B cell (primary cell): ENCODE data around the gene UMAD1. TPM values are rescaled to one million over a fixed set of nuclear protein-coding genes. Genes with fewer than 3 reads are reported as not detected.
"Not testable (repeated sequence)": the region's sequence is repeated elsewhere in the genome, so short reads cannot be mapped to it uniquely, and the experiment has no call there.

ENCODE experiments used
- ATAC-seq: fragments of 200-7000 bp; cut with Tn5 transposase; one replicate; pipeline ENCODE4 v1.10.0; 2021; ENCODE audit warnings: low read depth, mild to moderate bottlenecking, moderate number of reproducible peaks, moderate library complexity
- CTCF ChIA-PET: fragments of 350-600 bp; sonication (Branson Sonifier 250); formaldehyde crosslinking; loops from one replicate; lab custom pipeline; 2021; ENCODE audit warnings: antibody characterized with exemption, inconsistent platforms; lab: Charles Lee
- POLR2A ChIA-PET: fragments of 350-600 bp; sonication (Branson Sonifier 250); formaldehyde crosslinking; loops from one replicate; lab custom pipeline; 2021; ENCODE audit warnings: antibody characterized with exemption; lab: Charles Lee
- DNase-seq: peaks from one replicate; pipeline ENCODE4 v3.0.0; 2013
- H2AFZ ChIP-seq: 2 replicates; pipeline ENCODE4 v1.6.1; 2012; ENCODE audit warnings: mild to moderate bottlenecking, low read depth, low read length; ENCODE audit not compliant: insufficient read depth, poor library complexity, severe bottlenecking
- H3K27ac ChIP-seq, 2 donors: 1 replicate in 1 of 2; 2 replicates in 1 of 2; pipeline ENCODE4 v1.5.1; 2012 to 2013; ENCODE audit warnings: low read length in 2 of 2, mild to moderate bottlenecking in 2 of 2, moderate library complexity in 1 of 2
- H3K27me3 ChIP-seq, 4 experiments: fragments of 200-600 bp in 1 of 4; sonication (generic) in 1 of 4; replicated peaks in 1 of 4; 1 replicate in 2 of 4; 2 replicates in 2 of 4; pipeline versions ENCODE4 v1.6.1 to v1.7.0; 2013 to 2016; ENCODE audit warnings: low read length in 3 of 4, mild to moderate bottlenecking in 2 of 4, mixed read lengths in 1 of 4, moderate library complexity in 1 of 4; ENCODE audit not compliant: insufficient read depth in 4 of 4, control insufficient read depth in 3 of 4; ENCODE audit errors: control extremely low read depth in 1 of 4
- H3K36me3 ChIP-seq, 2 experiments: replicated peaks in 1 of 2; 1 replicate in 1 of 2; 2 replicates in 1 of 2; pipeline versions ENCODE4 v1.6.1 to v1.7.1; 2013; ENCODE audit warnings: low read length in 1 of 2; ENCODE audit not compliant: insufficient read depth in 2 of 2, control insufficient read depth in 1 of 2; ENCODE audit errors: control extremely low read depth in 1 of 2, extremely low read depth in 1 of 2
- H3K4me1 ChIP-seq, 2 donors: fragments of 200-600 bp in 1 of 2; sonication (generic) in 1 of 2; 1 replicate in 1 of 2; 2 replicates in 1 of 2; pipeline versions ENCODE4 v1.5.1 to v1.6.1; 2013 to 2017; ENCODE audit warnings: low read length in 2 of 2; ENCODE audit not compliant: control insufficient read depth in 2 of 2, insufficient read depth in 2 of 2
- H3K4me2 ChIP-seq: replicated peaks from 2 replicates; pipeline ENCODE3; 2012; ENCODE audit warnings: mild to moderate bottlenecking, low read depth, low read length; ENCODE audit not compliant: poor library complexity, severe bottlenecking
- H3K4me3 ChIP-seq, 5 experiments: fragments of 200-600 bp in 1 of 5; sonication (generic) in 1 of 5; 1 replicate in 3 of 5; 2 replicates in 2 of 5; pipeline versions ENCODE4 v1.5.1 to v1.7.0; 2011 to 2016; ENCODE audit warnings: low read length in 4 of 5, mild to moderate bottlenecking in 4 of 5, low read depth in 2 of 5, control low read depth in 1 of 5, moderate library complexity in 1 of 5; ENCODE audit not compliant: insufficient read depth in 1 of 5; ENCODE audit errors: control extremely low read depth in 1 of 5, extremely low read depth in 1 of 5
- H3K79me2 ChIP-seq: fragments of 200-600 bp; sonication (generic); one replicate; pipeline ENCODE4 v1.6.0; 2016; ENCODE audit warnings: low read length; ENCODE audit not compliant: control insufficient read depth, insufficient read depth
- H3K9ac ChIP-seq: fragments of 200-600 bp; sonication (generic); 2 replicates; pipeline ENCODE4 v1.6.1; 2017; ENCODE audit warnings: mild to moderate bottlenecking, low read length, moderate library complexity
- H3K9me3 ChIP-seq, 3 donors: one replicate each; pipeline versions ENCODE4 v1.6.1 to v1.7.1; 2013; ENCODE audit warnings: low read length in 2 of 3; ENCODE audit not compliant: control insufficient read depth in 2 of 3, insufficient read depth in 1 of 3; ENCODE audit errors: control extremely low read depth in 1 of 3
- H4K20me1 ChIP-seq: 2 replicates; pipeline ENCODE4 v1.6.0; 2012; ENCODE audit warnings: mild to moderate bottlenecking, low read length; ENCODE audit not compliant: insufficient read depth, control insufficient read depth, poor library complexity, severe bottlenecking
- H3K27ac Mint-ChIP-seq: one replicate; pipeline ENCODE4 v1.8.0; 2021; ENCODE audit warnings: mixed read lengths
- H3K27me3 Mint-ChIP-seq: one replicate; pipeline ENCODE4 v1.8.0; 2021; ENCODE audit warnings: mixed read lengths
- H3K4me1 Mint-ChIP-seq: one replicate; pipeline ENCODE4 v1.8.0; 2021; ENCODE audit warnings: mixed read lengths
- H3K4me3 Mint-ChIP-seq: one replicate; pipeline ENCODE4 v1.8.0; 2021; ENCODE audit warnings: mixed read lengths
- H3K9me3 Mint-ChIP-seq: one replicate; pipeline ENCODE4 v1.8.0; 2022; ENCODE audit warnings: mixed read lengths; ENCODE audit not compliant: insufficient read depth
- EZH2 ChIP-seq: IDR thresholded peaks from 2 replicates; pipeline ENCODE4 v1.6.1; 2012; ENCODE audit warnings: borderline replicate concordance, low read depth, mild to moderate bottlenecking, moderate library complexity, low read length; ENCODE audit not compliant: insufficient read depth, poor library complexity, severe bottlenecking
- WGBS: methylation state at CpG from one replicate; pipeline ENCODE4 v1.1.5; 2013; ENCODE audit warnings: missing lambda C conversion rate; ENCODE audit not compliant: insufficient coverage; 5-methylcytosine and 5-hydroxymethylcytosine counted together
- intact Hi-C: fragments of 100-400 bp; cut with micrococcal nuclease; formaldehyde crosslinking; loops from one replicate; pipeline ENCODE4 v1.10.0; 2022
- polyA plus RNA-seq: library from polyadenylated mRNA; depleted of rRNA; stranded (reverse); fragments of >200 nt; gene quantifications from 2 replicates; pipeline ENCODE4 v1.2.3, GENCODE V29; 2012
- total RNA-seq, 2 donors: library from RNA; stranded (reverse); fragments of 120-200 nt in 1 of 2; gene quantifications; 1 replicate in 1 of 2; 2 replicates in 1 of 2; pipeline versions ENCODE4 v1.2.3 to v1.2.4, GENCODE V29; 2013 to 2022
- TF ChIP-seq, protein P1 (sequence below): fragments of 200-600 bp; IDR thresholded peaks from one replicate; pipeline ENCODE4 v1.8.0; 2022; ENCODE audit warnings: antibody characterized with exemption, mild to moderate bottlenecking

UMAD1 gene
- total and polyA plus RNA-seq, 2 donors (not counting 1 experiment from before 2014, with no cell fraction given): 11.6 to 25.9 TPM

DNA sequence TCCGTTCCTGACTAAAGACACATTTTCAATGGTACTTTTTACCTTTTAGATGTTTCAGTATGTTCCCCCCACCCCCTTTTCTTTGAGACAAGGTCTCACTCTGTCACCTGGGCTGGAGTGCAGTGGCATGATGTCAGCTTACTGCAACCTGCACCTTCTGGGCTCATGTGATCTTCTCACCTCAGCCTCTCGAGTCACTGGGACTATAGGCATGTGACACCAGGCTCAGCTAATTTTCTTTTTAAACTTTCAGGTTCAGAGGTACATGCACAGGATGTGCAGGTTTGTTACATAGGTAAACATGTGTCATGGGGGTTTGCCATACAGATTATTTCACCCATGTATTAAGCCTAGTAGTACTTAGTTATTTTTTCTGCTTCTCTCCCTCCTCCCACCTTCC is 177.2 kb downstream of the UMAD1 start:
- Mint-ChIP-seq H3K27me3 (no peaks in the 10 kb centered on the region), H3K27ac (peak overlapping the region; percentile 82), H3K4me1 (peaks cover 75% of the 10 kb centered on the region), H3K9me3 (peaks cover 5% of the 10 kb centered on the region), H3K4me3 (peak overlapping the region; percentile 66)
- no peak overlapping the region for H3K9ac ChIP-seq
- DNase-seq: no peak
- intact Hi-C loops: loop anchor here (2.0 to 5.0 kb wide), 3 partner anchors 40 to 151 kb away; partner anchors contain the start of gene GLCCI1
- H3K9me3 ChIP-seq: peaks cover 0 to 8% (median 2%) of the 10 kb centered on the region in 3 donors
- no peak overlapping the region for H3K4me3 ChIP-seq
- WGBS: no CpG with 5 or more reads among the region's 2 CpGs
- peak overlapping the region; percentile 29 to 40 for H3K27ac ChIP-seq
- H2AFZ ChIP-seq: no peak overlapping the region
- no peak for TF ChIP-seq EZH2
- TF ChIP-seq, protein P1, sequence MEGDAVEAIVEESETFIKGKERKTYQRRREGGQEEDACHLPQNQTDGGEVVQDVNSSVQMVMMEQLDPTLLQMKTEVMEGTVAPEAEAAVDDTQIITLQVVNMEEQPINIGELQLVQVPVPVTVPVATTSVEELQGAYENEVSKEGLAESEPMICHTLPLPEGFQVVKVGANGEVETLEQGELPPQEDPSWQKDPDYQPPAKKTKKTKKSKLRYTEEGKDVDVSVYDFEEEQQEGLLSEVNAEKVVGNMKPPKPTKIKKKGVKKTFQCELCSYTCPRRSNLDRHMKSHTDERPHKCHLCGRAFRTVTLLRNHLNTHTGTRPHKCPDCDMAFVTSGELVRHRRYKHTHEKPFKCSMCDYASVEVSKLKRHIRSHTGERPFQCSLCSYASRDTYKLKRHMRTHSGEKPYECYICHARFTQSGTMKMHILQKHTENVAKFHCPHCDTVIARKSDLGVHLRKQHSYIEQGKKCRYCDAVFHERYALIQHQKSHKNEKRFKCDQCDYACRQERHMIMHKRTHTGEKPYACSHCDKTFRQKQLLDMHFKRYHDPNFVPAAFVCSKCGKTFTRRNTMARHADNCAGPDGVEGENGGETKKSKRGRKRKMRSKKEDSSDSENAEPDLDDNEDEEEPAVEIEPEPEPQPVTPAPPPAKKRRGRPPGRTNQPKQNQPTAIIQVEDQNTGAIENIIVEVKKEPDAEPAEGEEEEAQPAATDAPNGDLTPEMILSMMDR: no peak
- peak overlapping the region; percentile 10 for H3K4me2 ChIP-seq
- H3K36me3 ChIP-seq: no peaks in the 10 kb centered on the region
- POLR2A ChIA-PET: interaction anchor here (0.7 kb wide), 1 partner anchor 53 kb away, joined by 3 read pairs; no protein-coding TSS in a partner anchor
- no peak for ATAC-seq
- H4K20me1 ChIP-seq: no peaks in the 10 kb centered on the region
- H3K4me1 ChIP-seq: peaks cover 66 to 67% of the 10 kb centered on the region in 2 donors
- CTCF ChIA-PET: interaction anchor here (1.2 kb wide), 1 partner anchor 40 kb away, joined by 3 read pairs; no protein-coding TSS in a partner anchor
- no peaks in the 10 kb centered on the region for H3K27me3 ChIP-seq
- H3K79me2 ChIP-seq: no peaks in the 10 kb centered on the region

DNA sequence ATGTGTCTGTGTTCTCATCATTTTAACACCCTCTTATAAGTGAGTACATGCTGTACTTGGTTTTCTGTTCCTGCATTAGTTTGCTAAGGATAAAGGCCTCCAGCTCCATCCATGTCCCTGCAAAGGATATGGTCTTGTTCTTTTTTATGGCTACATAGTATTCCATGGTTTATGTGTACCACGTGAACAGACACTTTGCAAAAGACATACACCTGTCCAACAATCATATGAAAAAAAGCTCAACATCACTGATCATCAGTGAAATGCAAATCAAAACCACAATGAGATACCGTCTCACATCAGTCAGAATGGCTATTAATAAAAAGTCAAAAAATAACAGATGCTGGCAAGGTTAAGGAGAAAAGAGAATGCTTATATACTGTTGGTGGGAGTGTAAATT is 177.6 kb downstream of the UMAD1 start:
- CTCF ChIA-PET: interaction anchor here (1.2 kb wide), 1 partner anchor 40 kb away, joined by 3 read pairs; no protein-coding TSS in a partner anchor
- intact Hi-C loops: loop anchor here (5.0 kb wide), 1 partner anchor 39 kb away; no protein-coding TSS in a partner anchor
- H3K4me2 ChIP-seq, H3K9me3 Mint-ChIP-seq, H2AFZ ChIP-seq, DNase-seq, H3K27me3 ChIP-seq, H3K79me2 ChIP-seq, H3K9ac ChIP-seq, H3K36me3 ChIP-seq, POLR2A ChIA-PET, ATAC-seq, H3K9me3 ChIP-seq, H3K27me3 Mint-ChIP-seq, H4K20me1 ChIP-seq, H3K4me3 ChIP-seq: not testable (repeated sequence)
- peak overlapping the region; percentile 20 to 29 for H3K27ac ChIP-seq
- Mint-ChIP-seq H3K27ac (peak overlapping the region; percentile 82), H3K4me1 (peaks cover 72% of the 10 kb centered on the region), H3K4me3 (peak overlapping the region; percentile 66)
- WGBS: no CpG with 5 or more reads among the region's 2 CpGs
- peaks cover 66 to 67% of the 10 kb centered on the region in 2 donors for H3K4me1 ChIP-seq
